Kidney (tissue), 14 donors: Measurements from ENCODE around the gene CGRRF1. TPM values are rescaled to one million over a fixed set of nuclear protein-coding genes. Genes with fewer than 3 reads are reported as not detected.

Source experiments
- DNase-seq, 5 donors: peaks; one replicate each; pipeline ENCODE4 v3.0.0-alpha.2; 2013 to 2020
- FAIRE-seq: peaks from 2 replicates; lab custom pipeline; 2012; peaks lifted over from hg19 to GRCh38; lab: Jason Lieb, UNC
- H3K27ac ChIP-seq, 2 donors: one replicate each; pipeline ENCODE4 v1.7.0; 2013; ENCODE audit warnings: low read depth in 2 of 2, low read length in 2 of 2, inconsistent platforms in 1 of 2
- H3K27me3 ChIP-seq: one replicate; pipeline ENCODE4 v1.7.1; 2013; ENCODE audit warnings: low read length, inconsistent platforms; ENCODE audit not compliant: control insufficient read depth, insufficient read depth
- H3K36me3 ChIP-seq, 3 donors: one replicate each; pipeline versions ENCODE4 v1.7.0 to v1.7.1; 2013; ENCODE audit warnings: low read length in 3 of 3, control low read depth in 1 of 3, inconsistent platforms in 1 of 3; ENCODE audit not compliant: insufficient read depth in 3 of 3, control insufficient read depth in 2 of 3
- H3K4me1 ChIP-seq, 3 donors: one replicate each; pipeline versions ENCODE4 v1.7.0 to v1.7.1; 2013; ENCODE audit warnings: low read length in 3 of 3, inconsistent platforms in 1 of 3, low read depth in 1 of 3; ENCODE audit not compliant: control insufficient read depth in 2 of 3, insufficient read depth in 2 of 3
- H3K4me3 ChIP-seq, 3 donors: one replicate each; pipeline versions ENCODE4 v1.7.0 to v1.8.1; 2013; ENCODE audit warnings: low read length in 3 of 3, control low read depth in 1 of 3, inconsistent platforms in 1 of 3
- H3K9ac ChIP-seq, 3 donors: one replicate each; pipeline versions ENCODE4 v1.7.0 to v1.7.1; 2013; ENCODE audit warnings: low read length in 3 of 3, control low read depth in 1 of 3, inconsistent platforms in 1 of 3
- H3K9me3 ChIP-seq, 3 donors: one replicate each; pipeline versions ENCODE4 v1.7.0 to v1.7.1; 2013; ENCODE audit warnings: low read length in 3 of 3, control low read depth in 1 of 3, inconsistent platforms in 1 of 3; ENCODE audit not compliant: control insufficient read depth in 2 of 3, insufficient read depth in 1 of 3
- intact Hi-C: fragments of 100-400 bp; cut with DNase I; formaldehyde crosslinking; loops from one replicate; pipeline ENCODE4 v1.11.1; 2022
- polyA plus RNA-seq: library from polyadenylated mRNA; stranded (reverse); fragments of 350-450 nt; fragmentation: Illumina TruSeq; extraction: RNeasy Lipid Tissue Mini Kit (QIAGEN cat#74804); gene quantifications from one replicate; pipeline ENCODE4 v1.2.3, GENCODE V29; 2014; ENCODE audit warnings: low read depth, low replicate concordance; ENCODE audit not compliant: insufficient read depth
- total RNA-seq: library from RNA; stranded (reverse); fragmentation: NEBNext Ultra II Directional; extraction: Animal tissue kit (Norgen Biotek cat#: 25700); gene quantifications from one replicate; pipeline ENCODE4 v1.2.1, GENCODE V29; 2021
- TF ChIP-seq, protein P1 (sequence below): IDR thresholded peaks from 3 replicates; pipeline ENCODE4 v1.5.1; 2012; ENCODE audit warnings: mild to moderate bottlenecking, moderate library complexity, borderline replicate concordance; ENCODE audit not compliant: insufficient read depth; ENCODE audit errors: extremely low read depth
- donor health status: control.
- donor health status: control.
- donor health status: control.
- donor health status: control.
- donor health status: control.
- donor health status: DM: yes; HTN: yes; CAD: no.
- donor health status: Normal renal cell carcinoma (clear cell type).

The CGRRF1 gene
- total and polyA plus RNA-seq, 2 donors from 2014 or later = 19.6 to 26.2 TPM

DNA sequence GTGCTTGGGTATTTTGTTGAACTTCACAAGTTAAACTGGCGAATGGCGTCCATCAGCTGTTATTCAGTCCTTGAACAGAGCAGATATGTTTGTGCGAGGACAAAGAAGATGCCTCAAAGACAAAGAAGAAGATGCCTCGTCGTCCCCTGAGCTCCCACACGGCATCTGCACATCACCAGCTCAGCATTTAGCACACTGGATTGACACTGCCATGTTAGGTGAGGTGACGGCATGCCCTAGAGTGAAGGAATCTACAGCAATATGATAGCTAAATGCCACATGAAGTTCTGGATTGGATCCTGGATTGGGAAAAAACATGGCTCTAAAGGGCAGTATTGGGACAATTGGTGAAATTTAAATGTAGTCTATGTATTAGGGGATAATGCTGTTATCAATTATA, 72.6 kb downstream of the CGRRF1 start:
- intact Hi-C loops = no loop called here
- no peak overlapping the region for H3K27ac ChIP-seq
- FAIRE-seq = no peak

DNA sequence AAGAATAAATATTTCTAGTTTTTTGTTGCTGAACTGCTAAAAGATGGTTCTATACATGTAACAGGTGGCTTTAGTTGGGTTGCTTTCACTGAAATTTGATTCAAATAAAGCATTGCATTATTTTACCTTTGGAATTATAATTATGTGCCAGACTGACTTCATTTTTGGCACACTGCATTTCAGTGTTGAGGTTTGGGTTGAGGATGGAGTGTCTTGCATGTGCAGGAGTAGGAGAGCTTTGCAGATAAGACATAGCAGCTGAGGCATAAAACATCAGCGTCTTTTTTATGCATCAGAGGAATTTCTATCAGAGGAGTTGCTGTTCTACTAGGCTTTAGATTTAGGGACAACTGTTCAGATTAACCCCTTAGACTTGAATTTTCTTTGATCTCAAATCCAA, 74.4 kb downstream of the CGRRF1 start:
- no peak overlapping the region for H3K27ac ChIP-seq
- no peaks in the 10 kb centered on the region for H3K36me3 ChIP-seq
- no peaks in the 10 kb centered on the region for H3K9me3 ChIP-seq
- no peak overlapping the region for H3K9ac ChIP-seq
- intact Hi-C loops = no loop called here
- H3K27me3 ChIP-seq = no peaks in the 10 kb centered on the region
- no peak overlapping the region for H3K4me3 ChIP-seq
- FAIRE-seq (no peak), DNase-seq (no peak)
- H3K4me1 ChIP-seq = peaks cover 0 to 4% (median 0%) of the 10 kb centered on the region in 3 donors
- TF ChIP-seq, protein P1, sequence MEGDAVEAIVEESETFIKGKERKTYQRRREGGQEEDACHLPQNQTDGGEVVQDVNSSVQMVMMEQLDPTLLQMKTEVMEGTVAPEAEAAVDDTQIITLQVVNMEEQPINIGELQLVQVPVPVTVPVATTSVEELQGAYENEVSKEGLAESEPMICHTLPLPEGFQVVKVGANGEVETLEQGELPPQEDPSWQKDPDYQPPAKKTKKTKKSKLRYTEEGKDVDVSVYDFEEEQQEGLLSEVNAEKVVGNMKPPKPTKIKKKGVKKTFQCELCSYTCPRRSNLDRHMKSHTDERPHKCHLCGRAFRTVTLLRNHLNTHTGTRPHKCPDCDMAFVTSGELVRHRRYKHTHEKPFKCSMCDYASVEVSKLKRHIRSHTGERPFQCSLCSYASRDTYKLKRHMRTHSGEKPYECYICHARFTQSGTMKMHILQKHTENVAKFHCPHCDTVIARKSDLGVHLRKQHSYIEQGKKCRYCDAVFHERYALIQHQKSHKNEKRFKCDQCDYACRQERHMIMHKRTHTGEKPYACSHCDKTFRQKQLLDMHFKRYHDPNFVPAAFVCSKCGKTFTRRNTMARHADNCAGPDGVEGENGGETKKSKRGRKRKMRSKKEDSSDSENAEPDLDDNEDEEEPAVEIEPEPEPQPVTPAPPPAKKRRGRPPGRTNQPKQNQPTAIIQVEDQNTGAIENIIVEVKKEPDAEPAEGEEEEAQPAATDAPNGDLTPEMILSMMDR = no peak

More for the DNA sequence above, 72.6 kb downstream of the CGRRF1 start:
- Histone ChIP-seq H3K9ac (no peak overlapping the region), H3K36me3 (no peaks in the 10 kb centered on the region), H3K27me3 (no peaks in the 10 kb centered on the region), H3K9me3 (no peaks in the 10 kb centered on the region), H3K4me3 (no peak overlapping the region), H3K4me1 (peaks cover 0 to 4% (median 0%) of the 10 kb centered on the region in 3 donors)
- no peak for DNase-seq
- TF ChIP-seq, protein P1 = no peak

DNA sequence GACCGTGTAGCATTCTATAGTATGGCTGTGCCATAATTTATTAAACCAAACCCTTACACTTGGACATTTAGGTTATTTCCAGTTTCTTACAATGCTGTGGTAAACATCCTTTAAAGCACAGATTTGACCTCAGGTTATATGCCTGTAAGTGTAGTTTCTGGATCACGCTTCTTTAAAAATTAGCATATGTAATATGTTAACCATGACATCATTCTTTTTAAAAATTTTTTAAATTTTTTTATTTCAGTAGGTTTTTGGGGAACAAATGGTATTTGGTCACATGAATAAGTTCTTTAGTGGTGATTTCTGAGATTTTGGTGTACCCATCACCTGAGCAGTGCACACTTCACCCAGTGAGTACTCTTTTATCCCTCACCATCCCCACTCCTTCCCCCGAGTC, 75.5 kb downstream of the CGRRF1 start:
- DNase-seq (no peak), FAIRE-seq (no peak)
- Histone ChIP-seq H3K36me3 (no peaks in the 10 kb centered on the region), H3K27me3 (no peaks in the 10 kb centered on the region), H3K9me3 (no peaks in the 10 kb centered on the region), H3K27ac (no peak overlapping the region), H3K4me1 (no peaks in the 10 kb centered on the region), H3K4me3 (no peak overlapping the region), H3K9ac (no peak overlapping the region)
- intact Hi-C loops = no loop called here
- TF ChIP-seq, protein P1 = no peak

Other genes with a start within 250 kb of the CGRRF1 start
- 1.2 TPM for gene CDKN3, start 112.9 kb upstream of the CGRRF1 start, total RNA-seq
- 2.1 TPM for gene CDKN3, start 112.9 kb upstream of the CGRRF1 start, polyA plus RNA-seq
- gene CNIH1, start 68.5 kb upstream of the CGRRF1 start, total RNA-seq = 64.8 TPM
- gene CNIH1, start 68.5 kb upstream of the CGRRF1 start, polyA plus RNA-seq = 78.3 TPM
- 53.6 TPM for gene GMFB, start 20.9 kb upstream of the CGRRF1 start, total RNA-seq
- 22.7 TPM for gene GMFB, start 20.9 kb upstream of the CGRRF1 start, polyA plus RNA-seq
- gene SAMD4A, start 57.2 kb downstream of the CGRRF1 start, total RNA-seq = 46.5 TPM
- gene SAMD4A, start 57.2 kb downstream of the CGRRF1 start, polyA plus RNA-seq = 7.4 TPM